GM19468 (cell line): ENCODE results near the gene MAPKAPK2.

ENCODE experiments used
- ATAC-seq: cut with Tn5 transposase; IDR thresholded peaks from one replicate; pipeline ENCODE4 v1.9.1; 2021; ENCODE audit warnings: mild to moderate bottlenecking, moderate library complexity, moderate number of reproducible peaks; ENCODE audit not compliant: unreplicated experiment; ENCODE audit errors: extremely low read depth

MAPKAPK2 gene

DNA sequence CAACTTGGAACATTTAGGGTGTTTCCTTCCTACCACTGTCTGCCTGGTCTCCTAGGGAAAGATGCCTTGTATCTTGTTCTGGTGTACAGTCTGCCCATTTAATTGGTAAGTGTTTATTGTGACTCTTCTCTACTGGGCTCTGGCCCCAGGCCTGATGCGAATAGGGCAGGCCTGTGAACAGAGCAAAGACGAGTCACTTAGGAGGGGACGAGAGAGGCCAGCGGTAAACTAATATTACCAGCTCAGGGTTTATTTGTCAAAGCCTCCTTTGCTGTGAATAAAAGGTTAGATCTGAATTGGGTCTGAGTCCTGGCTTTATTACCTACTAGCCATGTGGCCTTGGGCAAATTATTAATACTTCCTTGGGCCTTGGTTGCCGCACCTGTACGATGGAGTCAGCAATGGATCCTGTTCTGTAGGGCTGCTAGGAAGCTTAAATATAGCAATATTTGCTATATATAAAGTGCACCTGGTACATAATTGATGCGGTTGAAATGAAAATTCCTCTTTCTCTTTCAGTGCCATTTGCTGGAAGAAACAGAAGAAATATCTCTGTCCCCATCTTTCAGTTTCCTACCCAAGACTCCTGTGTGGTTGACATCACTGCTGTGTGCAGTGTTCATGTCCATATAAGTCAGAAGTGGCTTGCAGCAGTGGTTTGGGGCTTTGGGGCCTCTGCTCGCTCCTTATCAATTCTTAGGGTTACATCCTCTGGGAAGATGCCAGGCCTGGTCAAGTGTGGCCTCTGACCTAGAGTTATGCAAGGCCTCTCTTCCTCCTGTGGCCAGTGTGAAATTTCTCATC, 32.4 kb downstream of the MAPKAPK2 start:
- peak; percentile 33 for ATAC-seq

DNA sequence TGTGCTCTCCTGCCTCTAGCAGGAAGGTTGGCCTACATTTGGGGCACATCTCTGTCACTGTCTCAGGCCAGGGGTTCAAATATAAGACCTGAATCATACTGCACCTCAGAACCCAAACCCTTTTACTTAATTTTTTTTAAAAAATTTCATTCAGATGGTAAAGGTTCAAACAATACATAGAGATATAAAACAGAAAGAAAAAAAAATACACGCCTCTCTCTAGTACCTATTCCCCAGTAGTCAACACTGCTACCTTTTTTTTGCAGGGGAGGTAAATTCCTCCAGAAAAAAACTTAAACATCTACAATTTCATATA, 32.9 kb downstream of the MAPKAPK2 start:
- ATAC-seq = no peak

GRCh38 chr1:206719169-206719839, 34.6 kb downstream of the MAPKAPK2 start:
- no peak for ATAC-seq

GRCh38 chr1:206721454-206721853, 36.7 kb downstream of the MAPKAPK2 start:
- no peak for ATAC-seq

- ATAC-seq = no peak
Measured at GRCh38 chr1:206722751-206723461, 38.2 kb downstream of the MAPKAPK2 start.

- no peak for ATAC-seq
Measured at GRCh38 chr1:206723462-206723804, 38.7 kb downstream of the MAPKAPK2 start.

DNA sequence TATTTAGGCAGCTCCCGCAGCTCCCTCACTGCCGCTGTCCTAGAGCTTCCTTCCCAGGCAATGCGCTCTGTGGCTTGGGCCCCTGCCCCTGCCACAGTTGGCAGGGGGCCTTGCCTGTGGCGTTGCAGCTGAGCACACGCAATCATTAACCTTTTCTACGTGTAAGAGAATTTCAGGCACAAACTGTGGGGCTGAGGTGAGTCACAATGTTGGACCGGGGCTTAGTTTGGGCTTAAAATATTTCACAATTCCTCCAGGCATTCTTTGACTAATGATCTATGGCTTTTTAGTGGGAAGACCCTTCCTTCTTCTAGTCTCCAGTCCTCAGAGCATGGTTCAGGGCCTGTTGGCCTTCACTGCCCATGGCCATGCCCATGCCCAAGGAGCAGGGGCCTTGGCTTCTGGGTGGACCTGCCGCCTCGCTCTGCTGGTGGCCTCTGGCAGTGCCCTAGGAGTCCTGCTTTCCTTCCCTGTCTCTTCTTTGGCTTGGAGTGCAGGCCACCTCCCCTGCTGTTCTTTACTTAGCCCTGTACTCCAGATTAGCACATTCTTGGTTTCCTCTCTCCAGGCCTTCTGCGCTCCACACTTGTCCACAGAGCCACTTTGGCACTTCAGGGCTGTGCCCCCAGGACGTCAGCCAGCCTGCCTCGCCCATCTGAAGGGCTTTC, 39.2 kb downstream of the MAPKAPK2 start:
- no peak for ATAC-seq

DNA sequence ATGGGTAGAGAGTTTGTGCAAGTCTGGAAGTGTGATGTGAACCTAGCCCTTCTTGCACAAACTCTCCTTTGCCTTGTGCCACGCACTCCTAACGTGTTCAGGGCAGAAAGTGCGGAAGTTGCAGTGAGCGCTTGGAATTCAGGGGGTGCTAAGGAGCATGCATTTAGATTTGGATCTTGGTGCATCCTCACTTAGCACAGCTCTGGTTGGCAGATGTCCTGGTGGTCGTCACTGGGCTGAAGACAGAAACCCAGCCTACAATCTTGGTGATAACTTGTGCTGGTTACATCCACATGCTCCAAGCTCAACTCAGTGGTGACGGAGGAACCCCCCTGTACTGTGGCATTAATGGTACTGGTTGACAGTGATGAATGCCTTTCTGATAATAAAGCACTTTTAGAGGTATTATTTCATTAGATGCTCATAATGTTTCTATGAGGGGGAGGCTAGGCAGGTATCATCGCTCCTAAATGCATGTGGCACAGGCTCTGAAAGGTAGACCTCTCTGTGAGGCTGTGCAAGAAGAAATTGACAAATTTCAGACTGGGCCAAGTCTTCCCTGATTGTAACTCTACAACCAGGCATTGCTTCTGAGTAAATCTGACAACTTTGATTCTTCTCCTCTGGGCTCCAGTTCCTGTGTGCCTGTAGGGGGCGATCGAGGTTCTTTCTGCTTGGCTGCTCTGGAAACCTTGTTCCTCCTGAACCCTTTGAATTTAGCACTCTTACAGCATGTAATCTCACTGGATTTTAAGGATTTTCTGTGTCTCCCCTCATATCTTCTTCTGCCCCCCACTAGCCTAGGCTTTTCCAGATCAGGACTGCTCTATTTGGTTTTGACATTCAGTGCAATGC, 40.6 kb downstream of the MAPKAPK2 start:
- ATAC-seq = no peak

DNA sequence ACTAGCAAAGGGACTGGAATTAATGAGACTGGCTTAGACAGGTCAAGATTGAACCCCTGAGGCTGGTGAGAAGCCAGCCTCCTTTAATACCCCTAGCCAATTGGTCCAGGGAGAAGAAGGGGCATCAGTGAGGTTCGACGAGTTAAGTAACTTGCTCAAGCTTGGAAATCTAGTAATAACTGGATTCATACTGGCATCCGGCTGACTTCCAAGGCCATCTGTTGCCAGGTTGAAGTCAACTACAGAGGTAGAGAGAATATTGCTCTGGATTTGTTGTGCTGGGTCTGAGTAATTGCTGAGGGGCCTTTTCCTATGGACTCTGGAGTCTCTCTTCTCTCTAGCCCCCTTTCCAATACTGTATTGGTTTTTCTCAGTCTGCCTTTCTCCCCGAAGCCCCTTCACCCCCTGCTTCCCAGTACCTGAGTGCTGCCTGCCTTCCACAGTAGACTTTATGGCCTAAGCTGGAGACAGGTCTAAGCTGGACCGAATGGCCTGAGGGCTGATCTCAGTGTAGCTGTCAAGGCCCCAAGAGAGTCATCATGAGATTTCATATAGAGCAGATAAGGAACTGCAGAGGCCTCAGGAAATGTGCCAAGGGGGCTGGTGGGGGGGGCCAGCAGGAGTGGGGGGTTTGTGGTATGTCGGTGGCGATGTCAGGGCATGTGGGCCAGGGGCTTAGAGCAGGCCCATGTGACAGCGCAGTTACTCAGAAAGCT, 43.4 kb downstream of the MAPKAPK2 start:
- no peak for ATAC-seq

DNA sequence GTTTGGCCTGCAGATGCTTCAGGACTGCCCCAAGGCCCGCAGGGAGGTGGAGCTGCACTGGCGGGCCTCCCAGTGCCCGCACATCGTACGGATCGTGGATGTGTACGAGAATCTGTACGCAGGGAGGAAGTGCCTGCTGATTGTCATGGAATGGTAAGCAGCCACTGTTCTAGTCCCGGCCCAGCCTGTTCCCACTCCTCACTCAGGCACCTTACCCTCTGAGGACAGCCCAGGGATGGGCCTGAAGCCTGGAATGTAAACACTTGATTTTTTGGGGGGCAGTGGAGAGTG, 43.9 kb downstream of the MAPKAPK2 start:
- ATAC-seq = no peak

GRCh38 chr1:206729050-206729449, 44.3 kb downstream of the MAPKAPK2 start:
- ATAC-seq = no peak

DNA sequence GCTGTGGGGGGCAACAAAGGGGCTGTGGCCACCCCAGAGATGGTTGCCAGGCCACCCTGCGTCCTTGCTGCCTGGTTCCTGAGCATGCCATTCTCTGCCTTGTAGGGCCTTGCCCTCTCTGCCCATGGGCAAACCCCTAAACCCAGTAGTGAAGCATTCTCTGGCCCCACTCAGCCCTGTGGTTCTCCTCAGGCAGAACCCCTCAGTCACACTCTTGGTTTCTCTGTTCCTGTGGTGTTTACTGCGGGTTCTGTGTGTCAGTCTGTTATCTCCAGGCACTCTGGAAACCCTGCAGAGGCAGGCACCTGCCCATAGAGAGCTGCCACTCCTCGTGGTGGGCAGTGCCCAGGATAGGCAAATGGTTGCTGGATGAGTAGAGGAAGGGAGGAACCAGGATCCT, 44.8 kb downstream of the MAPKAPK2 start:
- no peak for ATAC-seq

- ATAC-seq = no peak
Measured at GRCh38 chr1:206732508-206732907, 47.8 kb downstream of the MAPKAPK2 start.

DNA sequence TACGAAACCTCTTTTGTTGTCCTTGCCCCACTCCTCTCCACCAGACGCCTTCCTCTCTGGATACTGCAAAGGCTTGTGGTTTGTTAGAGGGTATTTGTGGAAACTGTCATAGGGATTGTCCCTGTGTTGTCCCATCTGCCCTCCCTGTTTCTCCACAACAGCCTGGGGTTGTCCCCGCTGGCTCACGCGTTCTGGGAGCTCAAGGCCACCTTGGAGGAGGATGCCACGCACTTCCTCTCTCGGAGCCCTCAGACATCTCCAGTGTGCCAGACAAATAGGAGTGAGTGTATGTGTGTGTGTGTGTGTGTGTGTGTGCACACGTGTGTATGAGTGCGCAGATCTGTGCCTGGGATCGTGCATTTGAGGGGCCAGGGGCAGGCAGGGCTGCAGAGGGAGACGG, 48.3 kb downstream of the MAPKAPK2 start:
- no peak for ATAC-seq

DNA sequence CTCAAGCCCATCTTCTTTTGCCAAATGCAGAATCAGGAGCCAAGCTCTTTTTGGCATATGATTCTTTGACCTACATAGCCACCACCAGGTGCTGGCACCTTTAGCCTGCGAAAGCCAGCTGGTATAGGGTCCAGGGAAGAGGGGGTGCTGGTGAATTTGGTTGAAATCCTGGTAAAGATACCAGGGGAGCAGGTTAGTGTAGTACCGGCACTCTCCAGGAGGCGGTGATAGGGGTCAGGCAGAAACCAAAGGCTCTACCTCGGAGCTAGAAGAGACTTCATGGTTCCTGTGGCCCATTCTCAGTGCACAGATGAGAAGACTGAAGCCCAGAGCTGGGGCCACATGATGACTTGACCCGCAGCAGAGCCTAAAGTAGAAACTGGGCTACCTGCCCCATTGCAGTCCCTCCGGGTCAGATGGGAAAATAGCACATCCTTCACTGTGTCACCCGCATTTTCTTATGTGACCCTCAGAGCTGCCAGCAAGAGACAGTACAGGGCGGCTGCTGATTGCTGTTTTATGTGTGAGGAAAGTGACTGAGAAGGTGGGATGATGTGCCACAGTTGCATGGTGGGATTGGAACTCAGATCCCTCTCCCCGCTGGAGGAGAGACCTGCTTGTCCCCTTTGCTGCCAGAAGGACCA, 49.9 kb downstream of the MAPKAPK2 start:
- no peak for ATAC-seq

DNA sequence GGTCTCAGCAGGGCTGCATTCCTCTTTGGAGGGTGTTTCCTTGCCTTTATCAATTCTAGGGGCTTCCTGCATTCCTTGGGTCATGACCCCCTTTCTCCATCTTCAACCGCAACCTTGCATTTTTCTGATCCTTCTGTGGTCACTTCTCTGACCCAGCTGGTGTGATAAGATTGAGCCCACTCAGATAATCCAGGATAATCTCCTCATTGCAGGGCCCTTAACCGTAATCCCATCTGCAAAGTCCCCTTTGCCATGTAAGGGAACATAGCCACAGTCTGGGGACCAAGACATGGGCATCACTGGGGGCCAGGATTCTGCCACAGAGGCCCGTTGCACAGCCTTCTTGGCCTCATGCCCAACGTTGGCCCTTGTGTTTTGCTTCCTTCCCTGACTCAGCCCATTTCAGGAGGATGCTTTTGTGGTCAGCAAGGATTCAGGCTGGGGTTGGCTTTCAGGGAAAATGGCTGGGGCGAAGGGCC, 50.9 kb downstream of the MAPKAPK2 start:
- ATAC-seq = no peak

- ATAC-seq = no peak
Measured at GRCh38 chr1:206736878-206737728, 52.4 kb downstream of the MAPKAPK2 start.

DNA sequence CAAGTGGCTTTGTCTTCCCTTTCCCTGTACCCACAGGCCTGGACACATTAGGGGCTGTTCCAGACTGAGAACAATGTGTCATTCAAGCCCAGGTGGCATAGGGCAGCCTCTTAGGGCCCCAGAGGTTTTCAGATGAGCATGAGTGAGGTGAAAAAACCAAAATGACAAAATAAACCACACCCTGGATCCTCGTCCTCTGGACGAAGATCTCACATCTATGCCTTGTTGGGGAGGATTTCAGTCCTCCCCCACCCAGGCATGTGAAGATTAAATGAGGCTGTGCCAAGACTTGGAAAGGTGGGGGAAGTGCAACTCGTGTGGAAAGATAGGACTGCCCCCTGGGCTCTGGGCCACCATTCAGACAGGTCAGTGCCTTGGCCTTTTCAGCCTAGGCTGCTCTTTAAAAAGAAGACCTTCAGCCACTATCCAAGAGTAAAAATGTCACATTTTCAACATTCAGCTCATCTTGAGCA, 53.1 kb downstream of the MAPKAPK2 start:
- ATAC-seq = no peak
